ENCODE measurements around the gene BCL2L1.
"Not testable (repeated sequence)": the region's sequence is repeated elsewhere in the genome, so short reads cannot be mapped to it uniquely, and the experiment has no call there.

Gene BCL2L1

DNA sequence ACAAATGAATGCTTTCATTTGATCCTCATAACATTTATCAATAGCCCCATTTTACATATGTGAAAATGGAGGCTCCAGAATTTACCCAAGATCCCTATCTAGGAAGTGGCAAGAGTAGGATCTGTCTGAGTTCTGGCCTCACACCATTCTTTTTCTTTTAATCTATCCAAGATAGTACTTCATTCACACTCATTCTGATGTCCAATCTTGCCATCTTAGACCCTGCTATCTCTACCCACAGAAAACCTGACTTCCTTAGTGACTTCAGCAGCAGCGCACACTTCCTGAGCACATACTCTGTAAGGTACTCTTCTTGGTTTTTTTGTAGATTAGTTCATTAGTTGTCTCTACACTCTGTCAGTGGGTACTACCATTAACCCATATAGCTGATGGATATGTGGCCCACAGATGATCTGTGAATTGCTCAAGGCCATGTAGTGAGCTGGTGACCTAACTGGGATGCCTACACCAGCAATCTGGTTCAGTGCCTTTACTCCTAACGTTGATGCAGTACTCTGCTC lies 48.7 kb downstream of the BCL2L1 start:
- DNase-seq = no peak

DNA sequence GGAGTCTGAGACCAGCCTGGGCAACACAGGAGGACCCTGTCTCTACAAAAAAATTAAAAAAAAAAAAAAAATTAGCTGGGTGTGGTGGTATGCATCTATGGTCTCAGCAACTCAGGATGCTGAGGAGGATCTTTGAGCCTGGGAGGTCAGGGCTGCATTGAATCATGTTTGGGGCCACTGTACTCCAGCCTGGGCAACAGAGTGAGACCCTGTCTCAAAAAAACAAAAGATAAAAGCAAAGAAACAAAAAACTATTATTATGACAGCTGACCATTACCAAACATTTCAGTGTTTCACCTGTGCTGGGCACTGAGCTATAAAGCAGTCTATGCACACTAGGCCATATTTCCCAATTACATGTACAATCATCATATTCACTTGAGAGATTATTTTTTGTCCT lies 49.2 kb downstream of the BCL2L1 start:
- no peak for DNase-seq

DNA sequence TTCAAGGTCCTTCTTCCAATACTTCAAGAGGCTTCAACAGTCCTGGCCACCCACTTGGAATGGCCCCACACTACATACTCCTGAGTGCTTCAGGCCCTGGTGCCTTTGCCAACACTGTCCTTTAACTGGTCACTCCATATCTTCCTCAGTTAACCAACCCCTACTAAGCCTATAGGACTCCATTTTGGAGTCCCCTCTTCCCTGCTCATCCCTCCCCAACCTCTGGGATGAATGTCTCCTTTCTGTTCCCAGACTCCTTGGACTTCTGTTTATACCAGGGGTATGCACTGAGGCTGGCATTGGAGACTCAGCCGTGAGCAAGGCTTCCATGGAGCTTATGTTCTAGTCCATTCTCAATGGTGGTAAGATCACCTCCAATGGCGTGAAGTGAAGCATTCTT lies 51.3 kb downstream of the BCL2L1 start:
- no peak for DNase-seq

DNA sequence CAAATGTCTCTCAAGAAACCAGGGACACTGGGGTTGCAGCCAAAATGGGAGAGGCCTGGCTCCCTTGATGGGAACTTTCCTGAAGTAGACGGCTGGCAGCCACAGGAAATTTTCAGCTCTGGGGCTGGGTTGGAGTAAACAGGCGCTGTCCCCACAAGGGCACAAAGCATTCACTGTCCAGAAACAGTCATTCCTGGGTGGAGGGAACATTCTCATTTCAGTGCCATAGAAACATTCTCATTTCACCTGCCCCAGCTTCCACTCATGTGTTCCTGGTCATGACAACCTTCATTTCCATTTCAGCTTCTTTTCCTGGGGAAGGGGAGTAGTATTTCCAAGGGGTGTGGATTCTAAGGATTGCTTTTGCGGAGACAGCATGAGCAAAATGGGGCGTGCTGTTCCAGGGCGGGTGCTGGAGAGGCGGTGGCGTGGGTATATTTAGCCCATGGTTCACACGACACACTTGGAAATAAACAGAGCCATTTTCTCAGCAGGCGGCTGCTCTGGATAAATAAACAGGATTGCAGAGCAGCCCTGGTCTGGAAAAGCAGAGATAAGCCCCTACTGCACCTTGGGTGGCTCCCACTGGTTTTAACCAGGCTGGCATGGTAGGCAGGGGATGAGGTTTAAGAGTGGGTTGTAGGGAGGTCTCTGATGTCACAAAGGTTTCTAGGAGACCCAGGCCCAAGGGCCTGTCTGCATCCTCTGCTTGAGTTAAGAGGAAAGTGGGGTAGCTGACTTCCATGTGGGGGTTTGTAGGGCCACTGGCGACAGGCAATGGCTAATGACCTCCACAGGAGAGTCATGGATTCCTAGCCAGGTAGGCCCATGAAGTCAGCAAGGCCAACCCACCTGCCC lies 52.1 kb downstream of the BCL2L1 start:
- no peak for DNase-seq

DNA sequence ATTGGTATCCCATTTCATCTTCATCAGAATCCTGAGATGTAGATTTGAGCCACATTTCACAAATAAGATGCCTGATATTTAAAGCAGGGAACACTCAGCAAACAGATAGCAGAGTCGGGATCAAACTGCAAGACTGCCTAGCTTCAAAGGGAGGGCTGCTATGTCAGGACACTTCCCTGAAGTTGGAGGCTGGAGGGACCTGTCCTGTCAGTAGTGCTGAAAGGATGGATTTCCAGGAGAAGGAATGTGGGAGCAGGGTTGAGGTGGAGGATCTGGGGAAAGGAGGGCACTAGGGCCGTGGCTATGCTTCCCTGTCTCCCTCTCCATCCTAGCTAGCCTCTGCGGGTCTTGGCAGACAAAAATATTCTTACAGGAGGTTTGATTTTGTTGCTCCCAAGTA lies 52.8 kb downstream of the BCL2L1 start:
- DNase-seq = no peak

DNA sequence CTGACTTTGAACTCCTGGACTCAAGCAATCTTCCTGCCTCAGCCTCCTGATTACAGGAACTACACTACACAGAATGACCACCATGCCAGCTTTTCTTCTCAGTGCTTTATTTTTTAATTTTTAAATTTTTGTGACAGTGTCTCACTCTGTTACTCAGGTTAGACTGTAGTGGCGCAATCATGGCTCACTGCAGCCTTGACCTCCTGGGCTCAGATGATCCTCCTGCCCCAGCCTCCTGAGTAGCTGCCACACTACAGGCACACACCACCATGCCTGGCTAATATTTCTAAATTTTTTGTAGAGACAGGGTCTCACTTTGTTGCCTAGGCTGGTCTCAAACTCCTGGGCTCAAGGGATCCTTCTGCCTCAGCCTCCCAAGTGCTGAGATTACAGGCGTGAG lies 53.7 kb downstream of the BCL2L1 start:
- DNase-seq = not testable (repeated sequence)

DNA sequence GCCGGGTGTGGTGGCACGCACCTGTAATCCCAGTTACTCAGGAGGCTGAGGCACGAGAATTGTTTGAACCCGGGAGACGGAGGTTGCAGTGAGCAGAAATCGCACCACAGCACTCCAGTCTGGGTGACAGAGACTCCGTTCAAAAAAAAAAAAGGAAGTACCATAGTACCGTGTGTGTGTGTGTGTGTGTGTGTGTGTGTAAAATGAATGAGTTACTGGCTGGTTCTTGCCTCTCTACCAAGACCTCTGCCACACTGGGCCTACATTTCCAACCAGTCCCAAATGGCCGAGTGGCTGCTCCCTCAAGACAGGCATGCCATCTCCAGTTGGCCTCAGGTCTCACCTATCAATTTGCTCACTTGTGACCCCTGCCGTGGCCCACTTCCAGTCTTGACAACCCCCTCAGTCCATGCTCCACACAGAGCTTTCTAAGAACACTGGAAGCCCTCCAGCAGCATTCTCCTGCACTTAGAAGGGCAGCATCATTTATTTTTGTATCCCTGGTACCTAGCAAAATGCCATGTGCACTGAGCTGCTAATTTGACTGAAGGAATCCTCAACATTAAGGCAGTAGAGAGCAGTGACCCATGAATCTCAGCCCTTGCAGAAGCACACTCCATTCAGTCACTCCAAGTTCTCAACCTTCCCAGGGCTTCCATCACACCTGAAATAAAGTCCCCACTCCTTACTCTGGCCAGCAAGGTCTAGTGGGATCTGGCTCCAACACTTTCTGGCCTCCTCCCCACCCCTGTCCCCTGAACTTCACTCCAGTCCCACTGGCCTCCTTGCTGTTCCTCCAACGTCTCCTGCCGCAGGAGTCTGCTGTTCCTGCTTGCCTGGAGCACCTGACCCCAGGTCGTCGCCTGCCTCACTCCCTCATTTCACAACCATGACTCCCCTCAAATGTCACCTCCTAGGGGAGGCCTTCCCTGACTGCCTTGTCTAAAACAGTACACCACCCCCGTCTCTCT lies 55.1 kb downstream of the BCL2L1 start:
- no peak for DNase-seq

DNA sequence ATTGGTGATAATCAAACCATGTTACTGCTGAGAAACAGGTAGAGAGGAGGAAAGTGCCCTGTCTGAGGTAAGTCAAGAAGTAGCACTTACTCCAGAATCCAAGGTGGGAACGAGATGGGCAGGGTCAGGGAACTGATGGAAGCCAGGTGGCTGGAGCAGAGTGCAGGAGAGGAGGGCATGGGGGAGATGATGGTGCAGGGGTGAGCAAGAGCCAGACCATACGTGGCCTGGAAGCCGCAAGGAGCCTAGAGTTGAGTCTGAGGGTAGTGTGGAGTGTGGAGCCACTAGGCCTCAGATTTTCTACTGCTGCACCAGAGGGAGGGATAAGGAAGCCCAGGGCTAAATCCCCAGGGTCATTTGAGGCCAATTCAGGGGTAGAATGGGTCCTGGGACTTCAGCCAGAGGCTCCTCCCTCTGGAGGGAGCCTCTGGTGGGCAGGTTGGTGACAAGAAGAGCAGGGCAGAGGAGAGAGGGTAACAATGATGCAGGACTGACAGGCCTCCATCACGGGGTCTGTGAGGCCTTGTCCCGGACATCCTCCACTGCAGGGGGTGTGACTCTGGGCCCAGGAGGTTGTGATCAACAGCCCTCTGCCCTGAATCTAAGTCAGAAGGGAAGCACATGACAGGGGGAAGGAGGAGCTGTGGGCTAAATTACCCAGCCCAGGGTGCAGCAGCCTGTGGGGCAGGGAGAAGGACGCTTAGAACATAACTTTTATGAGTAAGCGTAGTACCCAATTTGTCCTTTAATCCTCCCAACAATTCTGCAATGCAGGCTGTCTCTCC lies 56.2 kb downstream of the BCL2L1 start:
- DNase-seq = no peak

DNA sequence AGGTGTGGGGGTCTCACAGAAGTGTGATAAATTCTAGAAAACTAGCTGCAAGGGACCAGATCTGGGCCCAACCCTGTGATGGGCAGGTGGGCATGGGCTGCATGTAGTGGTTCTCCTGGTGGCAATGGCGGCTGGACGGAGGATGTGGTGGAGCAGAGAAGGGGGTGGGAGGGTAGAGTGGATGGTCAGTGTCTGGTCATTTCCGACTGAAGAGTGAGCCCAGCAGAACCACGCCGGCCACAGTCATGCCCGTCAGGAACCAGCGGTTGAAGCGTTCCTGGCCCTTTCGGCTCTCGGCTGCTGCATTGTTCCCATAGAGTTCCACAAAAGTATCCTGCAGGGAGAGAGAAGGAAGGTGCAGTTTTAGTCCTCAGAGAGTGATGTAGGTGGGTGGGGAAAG lies 56.9 kb downstream of the BCL2L1 start:
- DNase-seq = no peak

DNA sequence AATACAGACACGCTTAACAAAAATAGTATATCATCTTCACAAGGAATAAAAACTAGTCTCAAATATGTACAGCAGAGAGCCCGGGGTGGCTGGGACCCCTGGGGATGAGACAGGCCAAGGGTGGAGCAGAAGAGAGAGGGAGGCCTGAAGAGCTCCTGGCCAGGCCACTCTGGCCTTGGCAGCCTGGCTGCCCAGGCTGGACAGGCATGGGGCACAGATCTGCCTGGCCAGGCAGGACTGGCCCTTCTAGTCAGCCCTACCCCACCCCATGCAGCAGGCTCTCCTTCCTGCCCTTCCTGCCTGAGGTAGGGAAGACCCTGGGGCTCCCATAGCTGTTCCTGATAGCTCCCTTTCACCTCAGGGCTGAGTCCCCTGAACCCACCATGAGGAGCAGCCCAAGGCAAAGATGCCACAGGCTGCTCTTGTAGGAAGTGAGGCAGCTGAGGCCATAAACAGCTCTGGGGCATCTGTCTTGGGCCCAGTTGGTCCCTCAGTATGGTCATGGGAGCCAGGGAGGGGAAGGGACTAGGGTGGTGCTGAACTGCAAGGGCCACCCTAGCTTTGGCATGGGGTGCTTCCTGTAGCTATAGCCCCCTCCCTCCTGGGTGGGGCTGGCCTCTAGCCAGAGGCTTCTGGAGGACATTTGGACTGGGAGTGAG lies 57.8 kb downstream of the BCL2L1 start:
- no peak for DNase-seq

DNA sequence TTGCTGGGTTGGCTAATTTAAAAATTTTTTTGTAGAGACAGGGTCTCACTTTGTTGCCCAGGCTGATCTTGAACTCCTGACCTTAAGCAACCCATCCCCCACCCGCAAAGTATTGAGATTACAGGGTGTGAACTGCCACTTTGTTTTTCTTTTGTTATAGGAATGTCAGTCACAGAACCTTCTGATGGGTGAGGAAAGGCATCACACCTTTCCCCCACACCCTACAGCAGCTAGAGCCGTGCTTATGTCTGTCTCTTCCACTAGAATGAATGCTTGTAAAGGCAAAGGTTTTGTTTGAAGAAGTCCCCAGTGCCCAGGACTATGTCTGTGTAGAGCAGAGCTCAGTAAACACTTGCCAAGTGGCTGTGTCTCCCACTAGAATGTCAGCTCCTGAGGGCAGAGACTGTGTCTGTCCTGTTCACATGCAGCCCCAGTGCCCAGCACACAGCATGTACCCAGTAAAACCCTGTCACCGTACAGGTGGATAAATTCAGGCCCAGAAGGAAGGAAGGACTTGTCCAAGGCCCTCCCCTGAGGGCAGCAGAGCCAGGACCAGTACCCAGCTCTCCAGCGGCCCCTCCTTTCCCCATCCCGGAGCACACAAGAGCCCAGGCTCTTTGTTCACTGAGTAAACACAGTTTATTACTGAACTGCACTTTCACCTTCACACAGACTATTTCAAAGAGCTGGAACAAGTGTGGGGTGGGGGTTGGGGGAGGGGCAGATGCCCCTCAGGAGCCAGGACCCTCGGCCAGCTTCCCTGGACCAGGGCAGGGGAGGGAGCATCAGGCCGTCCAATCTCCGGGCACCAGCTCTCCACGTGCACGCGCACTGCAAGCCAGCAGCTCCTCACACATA lies 58.6 kb downstream of the BCL2L1 start:
- no peak for DNase-seq

DNA sequence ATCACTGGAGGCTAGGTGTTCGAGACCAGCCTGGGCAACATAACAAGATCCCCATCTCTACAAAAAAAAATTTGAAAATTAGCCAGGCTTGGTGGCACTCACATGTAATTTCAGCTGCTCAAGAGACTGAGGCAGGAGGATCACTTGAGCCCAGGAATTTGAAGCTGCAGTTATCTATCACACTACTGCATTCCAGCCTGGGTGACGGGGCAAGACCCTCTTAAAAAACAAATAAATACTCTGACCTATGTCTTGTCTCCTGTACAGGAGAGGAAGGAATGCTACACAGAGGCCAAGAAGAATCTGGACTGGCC lies 59.2 kb downstream of the BCL2L1 start:
- no peak for DNase-seq

DNA sequence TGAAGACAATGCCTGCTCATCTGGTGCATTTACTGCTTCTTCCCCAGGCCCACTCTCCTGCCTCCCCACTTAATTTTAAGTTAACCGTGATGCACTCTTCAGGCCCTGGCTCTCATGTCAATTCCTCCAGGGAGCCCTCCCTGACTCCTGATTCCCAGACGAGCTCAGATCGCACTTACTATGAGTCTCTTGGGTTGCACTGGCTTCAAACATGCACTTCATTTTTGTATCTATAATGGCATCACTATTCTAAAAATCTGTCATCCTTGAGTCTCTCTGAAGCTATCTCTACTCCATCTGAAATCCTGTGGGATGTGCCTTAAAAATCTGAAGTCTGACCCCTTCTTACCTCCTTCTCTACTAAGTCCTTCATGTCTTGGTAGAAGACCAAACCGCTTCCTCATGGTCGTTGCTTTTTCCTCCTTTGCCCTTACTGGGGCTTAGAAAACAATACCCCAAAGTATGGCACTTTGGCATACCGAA lies 60.3 kb downstream of the BCL2L1 start:
- DNase-seq = no peak

DNA sequence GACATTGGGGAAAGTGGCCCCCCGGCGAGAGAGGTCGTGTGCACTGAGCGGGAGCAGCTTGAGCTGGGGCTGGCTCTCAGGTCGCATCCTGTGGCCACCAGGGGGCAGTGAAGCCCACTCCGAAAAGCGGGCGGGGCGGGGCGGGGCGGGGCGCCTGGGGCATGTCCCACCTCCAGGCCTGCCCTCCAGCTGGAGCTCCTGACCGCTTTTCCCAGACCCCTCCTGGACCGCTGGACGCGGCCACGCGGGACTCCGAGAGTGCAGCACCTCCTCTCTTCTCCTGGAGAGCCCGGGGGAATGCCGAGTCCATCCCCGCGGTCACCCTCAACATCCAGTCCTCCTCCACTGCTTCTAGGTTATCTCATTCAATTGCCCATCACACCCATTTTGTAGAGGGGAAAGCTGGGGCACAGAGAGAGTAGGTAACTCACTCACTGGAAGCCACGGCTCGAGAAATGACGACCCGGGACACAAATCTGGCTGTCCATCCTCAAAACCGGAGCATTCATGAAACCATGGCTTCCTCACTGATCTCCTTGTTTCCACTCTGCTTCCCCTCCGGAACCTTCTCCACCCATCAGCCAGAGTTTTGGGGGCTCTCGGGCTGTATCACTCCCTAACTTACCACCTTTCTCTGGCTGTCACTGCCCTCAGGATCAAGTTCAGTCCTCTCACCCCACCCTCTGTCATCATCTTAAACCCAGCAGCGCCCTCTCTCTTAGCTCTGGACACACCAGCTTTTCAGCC lies 60.9 kb downstream of the BCL2L1 start:
- DNase-seq = peak; percentile 81

DNA sequence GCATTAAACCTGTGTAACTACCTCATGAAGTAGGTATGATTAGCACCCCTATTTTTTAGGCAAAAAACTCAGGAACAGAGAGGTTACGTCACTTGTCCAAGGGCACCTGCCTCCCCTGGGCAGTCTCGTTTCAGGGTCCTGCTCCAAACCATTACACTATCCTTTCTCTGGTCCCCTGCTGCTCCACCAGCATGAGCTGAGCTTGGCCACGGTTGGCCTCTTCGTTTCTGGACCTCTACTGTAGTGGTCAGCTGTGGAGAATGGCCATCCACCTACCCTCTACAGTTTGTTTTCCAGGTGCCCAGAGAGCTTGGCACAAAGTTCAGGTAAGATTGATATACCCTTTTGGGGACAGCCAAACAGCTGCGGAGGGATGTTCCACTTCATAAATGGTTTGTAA lies 68.1 kb downstream of the BCL2L1 start:
- DNase-seq = no peak

DNA sequence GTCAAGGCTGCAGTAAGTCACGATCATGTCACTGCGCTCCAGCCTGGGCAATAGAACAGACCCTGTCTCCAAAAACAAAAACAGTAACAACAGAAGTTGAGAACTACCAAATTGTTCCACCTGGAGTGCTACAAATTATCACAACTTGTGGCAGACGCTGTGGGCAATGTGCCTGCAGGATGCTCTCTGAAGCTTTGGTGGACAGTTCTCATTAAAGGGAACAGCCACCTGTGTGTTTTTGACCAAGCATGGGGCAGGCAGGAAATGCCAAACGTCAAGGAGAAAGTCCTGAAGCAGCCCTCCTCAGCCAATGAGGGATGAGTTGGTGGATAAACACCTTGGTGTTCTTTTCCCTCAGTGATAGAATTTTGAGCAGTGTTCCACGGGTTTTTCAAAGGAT lies 69.1 kb downstream of the BCL2L1 start:
- no peak for DNase-seq

DNA sequence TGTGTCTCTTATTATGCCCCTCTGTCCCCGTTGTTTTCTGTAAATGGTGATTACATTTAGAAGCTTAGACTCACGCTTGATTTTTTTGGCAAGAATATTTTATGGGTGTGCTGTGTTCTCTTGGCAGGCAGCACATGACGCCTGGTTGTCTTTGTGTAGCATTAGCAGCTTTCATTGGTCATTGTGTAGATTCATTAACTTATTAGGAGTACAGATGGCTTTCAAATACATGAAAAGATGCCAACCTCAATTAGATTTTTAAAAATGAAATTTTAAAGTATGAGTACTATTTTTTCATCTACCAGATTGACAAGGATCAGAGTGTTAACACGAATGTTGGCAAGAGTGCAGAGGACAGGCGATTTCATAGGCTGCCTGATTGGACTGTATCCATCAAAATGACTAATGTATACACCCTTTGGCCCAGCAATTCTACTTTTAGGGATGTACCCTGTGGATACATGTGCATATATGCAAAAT lies 69.7 kb downstream of the BCL2L1 start:
- peak; percentile 43 for DNase-seq

DNA sequence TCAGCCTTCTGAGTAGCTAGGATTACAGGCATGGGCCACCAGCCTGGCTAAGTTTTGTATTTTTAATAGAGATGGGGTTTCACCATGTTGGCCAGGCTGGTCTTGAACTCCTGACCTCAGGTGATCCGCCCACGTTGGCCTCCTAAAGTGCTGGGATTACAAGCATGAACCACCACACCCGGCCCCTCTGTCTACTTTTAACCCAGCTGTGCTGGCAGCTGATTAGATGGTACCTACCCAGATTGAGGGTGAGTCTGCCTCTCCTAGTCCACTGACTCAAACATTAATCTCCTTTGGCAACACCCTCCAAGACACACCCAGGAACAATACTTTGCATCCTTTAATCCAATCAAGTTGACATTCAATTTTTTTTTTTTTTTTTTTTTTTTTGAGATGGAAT lies 74.6 kb downstream of the BCL2L1 start:
- DNase-seq = not testable (repeated sequence)

DNA sequence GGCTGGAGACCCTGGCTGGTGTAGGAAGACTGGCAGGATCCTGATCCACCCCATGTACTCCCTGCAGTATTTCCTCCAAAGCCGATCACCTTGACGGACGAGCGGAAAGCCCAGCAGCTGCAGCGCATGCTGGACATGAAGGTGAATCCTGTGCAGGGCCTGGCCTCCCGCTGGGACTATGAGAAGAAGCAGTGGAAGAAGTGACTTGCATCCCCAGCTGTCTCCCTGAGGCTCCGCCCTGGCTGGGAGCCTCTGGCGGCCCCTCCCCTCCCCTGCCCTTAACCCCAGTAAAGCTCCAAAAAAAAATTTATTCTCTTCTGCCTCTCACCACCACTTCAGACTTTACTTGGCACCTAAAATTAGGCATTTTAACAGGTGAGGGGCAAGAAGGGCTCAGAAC lies 78.0 kb downstream of the BCL2L1 start:
- DNase-seq = no peak

DNA sequence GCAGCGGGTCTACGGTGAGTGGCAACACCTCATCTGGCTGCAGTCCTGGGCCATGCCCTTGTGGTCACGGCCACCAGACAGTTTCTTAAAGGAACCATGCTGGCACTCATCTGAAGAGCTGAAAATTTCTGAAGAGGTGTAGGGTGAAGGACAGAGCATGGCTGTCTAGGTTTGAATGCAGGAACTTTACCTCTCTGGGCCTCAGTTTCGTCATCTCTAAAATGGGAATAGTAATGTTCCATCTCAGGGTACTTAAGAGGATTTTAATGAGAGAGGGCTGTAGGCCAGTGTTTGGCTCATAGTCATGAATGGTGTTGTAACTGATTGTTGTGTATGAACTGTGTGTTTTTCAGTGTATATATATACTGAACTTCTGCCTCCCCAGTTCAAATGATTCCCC lies 79.1 kb downstream of the BCL2L1 start:
- DNase-seq = no peak

All from EL (cell line).